HUDEP-2 (cell line): ENCODE measurements around the gene SLC38A10.

Experiments
- DNase-seq, 76 experiments: peaks; one replicate each; lab custom pipeline; 2025; ENCODE audit not compliant: unreplicated experiment in 76 of 76; lab: John Stamatoyannopoulos, UW

The SLC38A10 gene

DNA sequence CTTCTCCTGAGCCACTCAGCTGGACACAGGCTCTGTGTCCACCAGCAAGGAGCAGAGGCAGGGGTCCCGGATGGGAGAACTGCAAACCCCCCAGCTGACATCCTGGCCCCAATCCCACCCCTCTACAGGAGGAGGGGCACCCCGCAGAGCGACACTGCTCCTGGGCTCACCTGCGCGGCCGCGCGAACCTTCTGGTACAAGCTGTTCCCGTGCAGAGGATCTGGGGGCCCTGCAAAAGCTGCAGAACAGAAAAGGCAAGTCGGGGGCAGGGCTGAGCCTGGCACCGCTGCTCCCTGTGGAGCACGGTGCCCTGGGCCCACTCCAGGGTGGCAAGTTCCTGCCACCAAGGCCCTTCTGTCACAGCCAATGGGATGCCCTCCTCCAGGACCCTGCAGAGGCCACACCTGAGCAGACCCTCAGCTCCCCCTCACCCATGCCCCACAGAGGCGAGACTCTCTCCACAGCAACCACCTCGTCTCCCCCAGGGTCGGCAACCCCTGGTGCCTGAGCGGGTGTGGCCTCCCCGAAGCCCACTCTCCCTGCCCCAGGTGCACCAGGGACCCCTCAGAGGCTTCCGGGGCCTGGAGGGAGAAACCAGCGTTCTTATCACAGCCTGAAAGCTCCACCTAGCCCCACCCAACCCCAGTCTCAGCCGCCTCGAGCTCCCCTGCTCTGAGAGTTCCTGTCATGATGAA lies 61.1 kb downstream of the SLC38A10 start:
- no peak for DNase-seq

DNA sequence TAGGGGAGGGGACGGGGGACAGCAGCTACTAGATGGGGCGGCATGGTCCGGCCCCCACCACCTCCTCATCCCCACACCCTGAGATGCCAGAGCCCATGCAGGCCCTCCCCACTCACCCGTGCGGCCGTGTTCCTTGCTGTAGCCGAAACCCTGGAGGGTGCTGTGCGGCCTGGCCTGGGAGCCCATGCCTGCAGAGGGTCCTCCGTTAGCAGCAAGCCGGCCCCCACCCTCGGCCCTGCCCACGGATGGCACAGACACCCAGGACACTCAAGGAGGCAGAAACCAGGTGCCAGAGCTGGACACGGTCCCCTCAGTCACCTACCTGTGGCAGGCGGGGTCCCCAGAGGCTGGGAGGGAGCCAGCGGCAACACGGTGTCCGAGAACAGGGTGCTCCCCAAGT lies 61.8 kb downstream of the SLC38A10 start:
- no peak for DNase-seq

DNA sequence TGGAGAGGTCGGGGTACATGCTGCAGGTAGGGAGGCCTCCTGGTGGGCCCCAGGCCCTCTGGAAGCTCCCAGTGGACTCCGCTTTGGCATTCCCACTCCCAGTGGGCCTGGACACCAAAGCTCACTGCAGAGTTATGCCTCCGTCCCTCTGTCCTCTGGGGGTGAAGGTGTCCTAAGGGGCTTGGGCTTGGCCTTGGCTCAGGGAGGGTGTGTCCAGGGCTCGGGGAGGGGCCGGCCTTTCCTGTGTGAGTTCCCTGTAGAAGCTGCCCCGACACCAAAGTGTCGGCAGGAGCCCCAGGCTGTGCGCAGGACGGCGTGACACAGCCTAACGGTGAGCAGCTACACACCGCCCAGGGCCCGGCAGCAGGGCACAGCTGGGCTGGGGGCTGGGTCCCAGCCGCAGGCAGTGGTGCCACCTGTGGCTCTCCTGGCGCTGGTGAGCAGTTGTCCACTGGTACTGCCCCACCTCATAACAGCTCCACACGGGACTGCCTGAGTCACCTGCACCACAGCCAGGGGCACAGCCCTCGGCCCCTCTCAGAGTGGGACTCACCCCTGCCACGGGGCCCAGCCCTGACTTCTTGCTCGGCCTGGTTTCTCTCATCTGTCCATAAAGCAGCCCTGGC lies 62.4 kb downstream of the SLC38A10 start:
- DNase-seq = no peak

DNA sequence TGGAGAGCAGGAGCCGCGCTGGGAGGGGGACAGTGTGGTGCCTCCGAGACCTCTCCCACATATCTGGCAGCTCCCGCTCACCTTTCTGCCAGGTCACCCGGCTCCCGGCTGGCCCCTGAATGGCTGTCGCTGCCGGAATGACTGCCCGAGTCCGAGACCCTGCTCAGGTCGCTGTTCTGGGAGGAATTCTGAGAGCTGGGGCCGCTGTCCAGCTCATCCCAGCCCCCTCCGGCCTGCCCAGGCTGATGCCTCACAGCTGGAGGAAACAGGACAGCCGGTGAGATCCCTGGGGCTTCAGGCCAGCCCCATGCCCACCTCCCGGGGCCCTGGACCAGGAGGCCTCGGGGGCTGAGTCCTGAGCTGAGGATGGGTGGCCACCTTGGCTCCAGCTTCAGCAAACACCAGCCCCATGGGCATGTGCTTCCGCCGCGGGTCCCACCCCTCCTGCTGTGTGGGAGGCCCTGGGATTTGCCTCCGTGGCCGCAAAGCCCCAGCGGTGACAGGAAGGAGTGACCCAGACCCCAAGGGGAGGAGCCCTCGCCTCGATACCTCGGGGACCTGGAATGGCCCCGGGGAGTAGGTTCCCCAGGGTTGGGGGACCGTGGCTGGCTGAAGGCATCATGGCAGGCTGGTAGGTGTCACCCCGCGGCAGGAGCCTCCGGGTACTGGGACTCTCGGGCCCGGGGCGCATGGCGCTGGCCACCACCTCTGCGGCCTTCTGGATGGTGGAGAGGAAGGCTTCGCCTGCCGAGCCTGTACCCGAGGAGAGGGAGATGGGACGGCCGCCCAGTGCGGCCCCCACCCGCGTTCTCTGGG lies 63.1 kb downstream of the SLC38A10 start:
- DNase-seq = no peak

DNA sequence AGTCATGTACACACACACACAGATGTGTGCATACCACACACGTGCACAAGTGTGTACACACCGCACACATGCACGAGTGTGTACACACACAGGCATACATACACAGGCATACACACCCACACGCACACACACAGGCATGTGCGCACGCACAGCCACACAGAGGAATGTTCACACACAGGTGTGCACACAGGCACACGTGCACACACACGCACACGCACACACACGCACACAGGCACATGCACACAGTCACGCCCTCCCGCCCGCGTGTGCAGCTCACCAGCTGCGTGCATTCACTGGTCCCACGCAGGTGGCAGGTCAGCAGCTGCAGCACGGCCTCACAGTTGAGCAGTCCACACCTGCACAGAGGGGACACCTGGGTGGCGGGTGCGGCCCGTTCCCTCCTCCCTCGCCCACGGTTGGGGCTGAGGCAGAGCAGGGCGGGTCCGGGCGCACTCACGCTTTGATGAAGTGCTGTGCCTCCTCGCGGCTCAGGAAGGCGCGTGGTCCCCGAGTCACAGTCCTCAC lies 63.9 kb downstream of the SLC38A10 start:
- DNase-seq = no peak

DNA sequence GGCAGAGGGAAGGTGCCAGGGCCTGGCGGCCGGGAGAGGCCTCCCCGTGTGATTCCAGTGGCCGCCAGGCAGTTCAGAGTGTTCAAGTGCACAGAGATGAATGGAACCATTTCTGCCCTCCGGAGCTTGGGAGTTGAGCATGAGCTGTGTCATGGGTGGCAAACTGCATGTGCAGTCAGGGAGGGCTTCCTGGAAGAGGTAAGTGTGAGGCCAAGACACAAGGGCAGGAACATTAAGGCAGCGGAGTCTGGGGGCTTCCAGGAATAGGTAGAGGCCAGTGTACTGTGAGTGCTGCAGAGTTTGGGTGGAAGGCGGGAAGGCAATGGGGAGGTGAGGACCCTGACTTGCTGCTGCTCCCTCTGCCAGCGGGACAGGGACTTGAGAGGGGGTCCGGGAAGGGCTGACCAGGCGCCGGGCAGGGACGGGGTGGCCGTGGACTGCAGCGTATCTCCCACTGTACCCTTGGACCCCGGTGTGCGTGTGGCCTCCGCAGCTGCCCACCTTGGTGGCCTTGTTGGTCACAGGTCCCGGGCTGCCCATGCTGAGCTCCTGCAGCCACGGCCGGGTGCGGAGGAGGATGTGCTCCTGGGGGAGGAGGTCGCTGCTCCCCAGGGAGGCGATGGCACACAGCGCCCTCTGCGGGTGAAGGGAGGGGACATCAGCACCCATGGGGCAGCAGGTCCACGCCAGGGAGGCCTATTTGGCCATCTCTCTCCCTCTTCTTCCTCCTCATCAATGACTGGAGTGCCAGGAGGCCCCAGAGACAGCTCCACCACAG lies 64.9 kb downstream of the SLC38A10 start:
- peak in 6 of 76 experiments; percentile 16 to 35 (median 27) for DNase-seq

DNA sequence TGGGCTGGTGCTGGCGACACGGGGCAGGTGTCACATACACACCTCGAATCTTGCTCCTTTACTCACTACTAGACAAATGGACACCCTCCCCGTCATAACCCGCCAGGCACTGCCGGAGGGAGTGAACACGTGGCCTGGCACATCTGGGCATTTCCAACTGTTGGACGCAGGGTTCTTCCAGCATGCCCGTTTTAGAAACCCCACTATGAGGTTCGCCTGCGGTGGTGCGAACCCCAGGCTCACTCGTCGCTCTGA lies 65.5 kb downstream of the SLC38A10 start:
- DNase-seq = no peak

DNA sequence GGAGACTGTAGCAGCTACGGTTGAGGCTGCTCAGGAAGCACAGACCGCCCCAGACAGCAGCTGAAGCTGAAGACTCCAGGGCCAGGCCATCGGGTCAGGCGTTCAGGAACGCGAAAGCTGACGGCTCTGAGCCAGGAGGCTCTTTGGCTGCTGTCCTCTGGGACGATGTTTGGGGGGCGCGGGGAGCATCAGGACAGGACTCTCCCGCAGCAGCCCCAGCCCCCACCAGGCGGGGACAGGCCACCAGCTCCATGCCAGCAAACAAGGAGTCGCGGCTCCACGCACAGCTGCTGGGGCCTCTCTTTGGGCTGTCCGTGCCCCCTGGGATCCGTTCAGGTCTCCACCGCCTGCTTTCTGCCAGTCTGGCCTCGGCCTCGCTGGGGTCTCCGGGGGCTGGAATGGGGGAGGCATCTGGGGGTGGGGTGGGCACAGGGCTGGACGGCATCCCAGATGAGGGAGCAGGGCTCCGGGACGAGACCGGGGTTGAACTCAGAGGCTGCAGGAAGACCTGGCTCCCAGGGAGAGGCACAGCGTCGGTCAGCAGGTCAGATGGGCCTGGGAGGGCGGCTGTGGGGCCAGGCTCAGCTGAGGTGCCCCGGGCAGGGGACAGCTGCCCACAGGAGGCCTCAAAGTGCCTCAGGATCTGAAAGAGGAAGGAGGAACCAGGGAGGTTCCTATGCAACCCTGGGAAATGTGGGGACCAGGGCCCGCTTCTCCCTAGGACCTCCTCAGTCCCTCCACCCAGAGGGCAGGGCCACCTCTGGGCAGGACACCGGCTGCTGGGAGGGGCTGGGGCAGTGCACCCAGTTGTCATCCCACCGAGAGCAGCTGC lies 66.1 kb downstream of the SLC38A10 start:
- DNase-seq = no peak

DNA sequence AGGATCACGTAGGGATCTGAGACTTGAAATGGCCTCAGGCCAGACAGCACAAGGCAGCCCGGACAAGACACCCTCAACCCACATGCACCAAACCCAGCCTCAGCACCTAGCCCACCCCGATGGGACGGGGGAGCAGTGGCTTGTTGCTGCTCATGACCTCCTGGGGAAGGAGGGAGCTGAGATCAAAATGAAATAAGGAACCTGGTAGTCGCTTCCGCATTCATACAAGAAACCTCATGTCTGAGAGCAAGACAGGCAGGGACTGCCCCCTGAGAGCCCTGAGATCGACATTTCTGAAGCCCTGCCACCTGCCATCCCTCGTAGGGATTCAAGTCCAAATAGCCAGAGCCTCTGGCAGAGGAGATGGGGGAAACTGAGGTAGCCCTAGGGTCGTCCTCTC lies 66.7 kb downstream of the SLC38A10 start:
- no peak for DNase-seq

DNA sequence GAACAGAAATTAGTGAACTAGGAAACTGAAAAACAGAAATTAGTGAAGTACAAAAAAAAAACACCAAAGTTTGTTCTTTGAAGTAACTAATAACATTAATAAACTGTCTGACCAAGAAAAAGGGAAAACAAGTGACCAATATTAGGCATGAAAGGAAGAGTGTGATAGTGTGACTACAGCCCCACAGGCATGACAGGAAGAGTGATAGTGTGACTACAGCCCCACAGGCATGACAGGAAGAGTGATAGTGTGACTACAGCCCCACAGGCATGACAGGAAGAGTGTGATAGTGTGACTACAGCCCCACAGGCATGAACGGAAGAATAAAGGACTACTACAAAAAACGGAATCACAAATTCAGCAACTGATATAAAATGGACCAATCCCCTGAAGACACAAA lies 67.5 kb downstream of the SLC38A10 start:
- DNase-seq = peak in 1 of 76 experiments; percentile 10

DNA sequence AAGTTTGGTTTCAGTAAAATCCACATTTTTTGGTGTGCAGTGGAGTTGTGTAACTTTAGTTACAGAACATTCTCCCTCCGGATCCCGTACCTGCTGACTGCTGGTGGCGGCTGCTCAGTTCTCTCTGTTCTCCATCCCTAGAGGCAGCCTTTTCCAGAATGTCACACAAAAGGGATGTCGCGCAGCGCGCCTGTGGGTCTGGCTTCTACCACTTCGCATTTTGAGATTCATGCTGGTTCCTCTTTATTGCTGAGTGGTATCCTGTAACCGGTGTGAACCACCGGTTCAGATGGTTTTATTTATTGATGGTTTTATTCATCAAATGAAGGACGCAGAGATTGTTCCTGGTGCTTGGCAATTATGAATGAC lies 71.4 kb downstream of the SLC38A10 start:
- DNase-seq = no peak

DNA sequence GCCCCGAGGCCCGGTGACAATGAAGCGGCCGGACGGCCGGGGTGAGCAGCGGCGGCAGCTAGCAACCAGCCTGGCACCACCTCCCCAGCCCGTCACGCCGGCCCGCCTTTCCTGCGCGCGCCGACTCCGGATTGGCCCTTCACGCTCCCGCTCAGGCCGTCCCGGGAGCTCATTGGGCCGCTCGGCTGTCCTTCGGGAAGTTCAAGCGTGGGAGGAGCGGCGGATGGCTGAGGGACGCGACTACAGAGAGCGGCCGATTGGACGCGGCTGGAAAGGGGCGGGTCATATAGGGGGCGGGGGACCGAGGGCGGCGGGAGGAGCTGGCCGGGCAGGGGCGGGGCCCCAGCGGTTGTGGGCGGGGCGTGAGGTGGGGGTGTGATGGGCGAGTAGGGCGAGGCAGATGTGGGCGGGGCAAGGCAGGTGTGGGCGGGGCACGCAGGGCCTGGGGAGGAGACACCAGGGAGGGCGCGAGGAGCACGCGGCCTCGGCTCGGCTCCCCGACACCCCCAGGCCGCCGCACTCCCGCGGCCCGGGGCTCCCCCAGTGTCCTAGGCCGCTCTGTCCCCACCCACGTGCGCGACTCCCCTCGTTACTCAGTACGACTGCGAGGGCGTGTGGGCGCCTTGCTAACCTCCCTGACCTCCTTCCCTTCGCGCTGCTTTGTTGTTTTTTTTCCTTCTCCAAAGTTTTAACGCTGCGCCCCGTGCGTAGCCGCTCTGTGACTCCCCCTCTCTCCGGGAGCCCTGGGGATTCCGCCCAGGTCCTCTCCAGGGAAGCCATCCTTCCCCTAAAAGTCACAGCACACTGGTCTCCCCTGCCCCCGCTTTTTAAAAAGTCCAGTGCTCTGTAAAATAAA lies 72.0 kb downstream of the SLC38A10 start, which contains the start of gene CEP131:
CEP131 (minus strand) TSS at position 60 of the 856 bp plus-strand sequence. CDS start 2,909 bp downstream, outside the sequence.
- peak; percentile 43 to 100 (median 98) for DNase-seq

DNA sequence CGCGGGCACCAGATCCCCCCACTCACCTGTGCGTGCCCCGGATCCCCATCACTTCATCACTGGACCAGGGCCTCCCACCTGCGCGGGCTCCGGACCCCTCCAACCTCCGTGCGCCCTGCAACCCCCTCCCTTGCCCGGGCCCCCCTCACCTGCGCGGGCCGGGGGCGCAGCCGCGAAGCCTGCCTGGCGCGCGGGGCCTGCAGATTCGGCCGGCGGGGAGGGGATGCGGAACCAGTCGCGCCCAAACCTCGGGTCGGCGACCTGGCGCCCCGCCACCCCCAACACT lies 72.5 kb downstream of the SLC38A10 start:
- no peak for DNase-seq

DNA sequence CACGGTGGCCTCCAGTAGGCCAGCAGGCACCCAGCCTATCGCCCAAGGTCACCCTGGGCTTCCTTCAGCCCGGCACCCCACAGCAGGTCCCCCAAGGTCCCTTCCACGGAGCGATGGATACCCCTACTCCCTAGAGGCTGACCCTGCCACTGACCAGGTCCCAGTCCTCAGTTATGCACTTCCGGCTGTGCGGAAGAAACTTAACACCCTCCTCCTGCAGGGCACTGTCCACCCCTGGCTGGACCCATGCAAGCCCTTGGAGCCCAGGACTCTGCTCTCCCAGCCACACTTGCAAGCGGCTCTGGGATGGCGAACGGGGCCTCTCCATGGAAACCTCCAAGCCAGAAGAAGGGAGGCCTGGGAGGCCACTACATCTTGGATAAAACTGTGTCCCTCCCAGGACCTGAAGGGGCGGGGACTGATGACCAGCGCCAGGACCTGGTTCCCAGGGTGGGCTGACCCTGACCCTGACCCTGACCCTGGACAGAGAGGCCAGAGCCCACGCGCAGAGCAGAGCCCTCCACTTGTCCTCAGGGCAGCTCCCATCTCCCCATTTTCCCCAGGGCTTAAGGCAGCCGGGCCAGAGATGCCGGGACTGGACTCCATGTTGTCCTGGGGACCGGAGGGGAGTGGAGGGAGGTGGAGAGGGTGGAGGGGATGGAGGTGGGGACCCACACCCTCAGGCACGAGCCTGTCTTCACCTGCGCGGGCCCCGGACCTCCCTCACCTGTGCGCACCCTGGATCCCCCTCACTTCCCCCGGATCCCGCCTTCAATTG lies 73.1 kb downstream of the SLC38A10 start:
- no peak for DNase-seq

DNA sequence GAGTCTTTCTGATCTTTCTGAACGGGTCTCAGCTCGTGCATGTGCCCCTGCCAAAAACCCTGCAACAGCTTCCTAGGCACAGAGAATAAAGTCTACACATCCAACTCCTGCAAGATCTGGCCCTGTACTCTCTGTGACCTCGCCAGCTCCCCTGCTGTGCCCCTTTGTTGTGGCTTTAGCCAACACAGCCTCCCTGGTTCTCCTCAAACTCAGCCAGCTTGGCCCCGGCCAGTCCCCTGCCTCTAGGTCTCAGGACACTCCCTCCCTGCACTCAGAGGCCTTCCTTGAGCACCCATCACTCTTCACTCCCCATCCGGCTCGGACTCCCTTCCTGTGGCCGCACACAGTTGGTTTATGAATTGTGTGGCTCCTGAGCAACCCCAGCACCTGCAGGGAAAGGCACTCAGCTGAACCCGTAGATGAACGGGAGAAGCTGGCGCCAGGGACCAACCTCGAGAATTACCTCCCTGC lies 73.7 kb downstream of the SLC38A10 start:
- DNase-seq = no peak

DNA sequence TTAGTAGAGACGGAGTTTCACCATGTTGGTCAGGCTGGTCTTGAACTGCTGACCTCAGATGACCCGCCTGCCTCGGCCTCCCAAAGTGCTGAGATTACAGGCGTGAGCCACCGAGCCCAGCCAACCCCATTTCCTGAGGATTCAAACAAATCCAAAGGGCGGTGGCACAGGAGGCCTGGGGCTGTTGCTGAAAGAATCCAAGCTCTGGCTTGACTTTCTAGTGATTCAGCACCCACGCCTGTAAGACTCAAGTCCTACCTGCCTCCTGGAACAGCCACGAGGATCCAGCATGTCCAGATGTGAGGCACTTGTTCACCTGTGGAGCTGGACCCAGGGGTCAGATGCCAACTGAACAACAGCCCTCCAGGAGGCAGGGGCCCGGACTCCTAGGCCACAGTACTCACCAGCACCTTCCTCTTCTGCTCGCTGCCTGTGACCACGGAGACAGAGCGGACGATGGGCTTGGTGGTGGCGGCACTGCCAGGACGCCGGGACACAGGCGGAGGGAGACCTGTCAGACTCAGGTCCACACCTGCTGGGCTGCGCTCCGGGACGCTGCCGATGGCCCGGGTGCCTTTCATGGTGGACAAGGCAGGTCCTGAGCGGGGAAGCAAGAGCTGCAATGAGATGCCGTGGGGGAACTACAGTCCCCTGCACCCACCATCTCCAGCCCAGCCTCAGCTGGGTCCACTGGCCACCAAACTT lies 75.5 kb downstream of the SLC38A10 start:
- DNase-seq = no peak

DNA sequence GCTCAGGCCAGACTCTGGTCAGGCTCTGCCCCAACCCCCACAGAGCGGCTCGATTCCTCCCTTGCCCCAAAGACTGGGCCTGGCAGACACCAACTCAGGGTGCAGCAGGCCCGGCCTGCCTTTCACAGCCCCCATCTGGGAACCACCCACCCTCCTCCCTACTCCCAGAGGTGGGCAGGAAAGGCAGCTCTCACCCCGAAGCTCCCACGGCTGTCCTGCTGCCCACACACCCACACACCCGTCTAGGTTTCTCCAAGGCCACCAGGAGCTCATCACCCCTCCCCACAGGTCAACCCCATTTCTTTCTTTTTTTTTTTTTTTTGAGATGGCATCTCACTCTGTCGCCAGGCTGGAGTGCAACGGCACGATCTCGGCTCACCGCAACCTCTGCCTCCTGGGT lies 76.1 kb downstream of the SLC38A10 start:
- DNase-seq = no peak

DNA sequence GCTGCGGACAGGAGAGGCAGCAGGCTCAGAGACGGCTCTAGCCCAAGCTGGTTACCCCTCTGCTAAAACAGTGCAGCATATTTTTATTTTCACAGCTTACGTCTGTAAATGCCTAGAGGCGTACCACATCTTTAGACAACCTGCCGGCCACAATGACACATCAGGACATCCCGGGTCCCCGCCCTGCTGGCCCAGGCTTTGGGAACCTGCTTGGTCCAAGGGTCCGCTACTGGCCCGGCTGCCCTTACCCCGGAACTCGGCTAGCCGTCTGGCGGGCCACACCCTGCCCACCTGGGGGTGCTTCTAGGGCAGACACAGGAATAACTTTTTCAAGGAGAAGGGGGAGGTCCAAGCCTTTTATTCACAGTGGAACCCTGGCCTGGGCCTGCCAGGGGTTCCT lies 76.6 kb downstream of the SLC38A10 start:
- DNase-seq = no peak
